Measurements from ENCODE around the gene DCDC2B. TPM values are rescaled to one million over a fixed set of nuclear protein-coding genes. Genes with fewer than 3 reads are reported as not detected.

DCDC2B gene
- total and polyA plus RNA-seq, 2 donors from 2014 or later = not detected

DNA sequence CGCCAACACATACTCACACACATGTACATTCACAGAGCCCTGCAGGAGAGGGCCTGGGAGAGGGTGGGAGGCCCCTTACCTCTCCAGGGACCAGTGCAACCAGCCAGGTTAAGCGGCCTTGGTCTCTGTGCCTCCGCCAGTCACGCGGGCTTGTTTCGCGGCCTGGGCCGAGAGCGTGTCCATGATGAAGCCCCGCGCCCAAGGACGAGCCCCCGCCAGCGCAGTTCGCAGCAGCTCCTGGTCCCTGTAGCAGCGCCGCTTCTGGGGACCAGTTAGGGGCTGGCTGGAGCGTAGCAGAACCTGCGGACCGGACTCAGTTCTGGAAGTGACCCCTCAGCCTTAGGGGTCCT is 30.9 kb downstream of the DCDC2B start:
- no peaks in the 10 kb centered on the region for H3K36me3 ChIP-seq (ENCODE audit: control insufficient read depth in 2 of 3, insufficient read depth in 3 of 3, low read length in 3 of 3)
- TF ChIP-seq, protein P1, sequence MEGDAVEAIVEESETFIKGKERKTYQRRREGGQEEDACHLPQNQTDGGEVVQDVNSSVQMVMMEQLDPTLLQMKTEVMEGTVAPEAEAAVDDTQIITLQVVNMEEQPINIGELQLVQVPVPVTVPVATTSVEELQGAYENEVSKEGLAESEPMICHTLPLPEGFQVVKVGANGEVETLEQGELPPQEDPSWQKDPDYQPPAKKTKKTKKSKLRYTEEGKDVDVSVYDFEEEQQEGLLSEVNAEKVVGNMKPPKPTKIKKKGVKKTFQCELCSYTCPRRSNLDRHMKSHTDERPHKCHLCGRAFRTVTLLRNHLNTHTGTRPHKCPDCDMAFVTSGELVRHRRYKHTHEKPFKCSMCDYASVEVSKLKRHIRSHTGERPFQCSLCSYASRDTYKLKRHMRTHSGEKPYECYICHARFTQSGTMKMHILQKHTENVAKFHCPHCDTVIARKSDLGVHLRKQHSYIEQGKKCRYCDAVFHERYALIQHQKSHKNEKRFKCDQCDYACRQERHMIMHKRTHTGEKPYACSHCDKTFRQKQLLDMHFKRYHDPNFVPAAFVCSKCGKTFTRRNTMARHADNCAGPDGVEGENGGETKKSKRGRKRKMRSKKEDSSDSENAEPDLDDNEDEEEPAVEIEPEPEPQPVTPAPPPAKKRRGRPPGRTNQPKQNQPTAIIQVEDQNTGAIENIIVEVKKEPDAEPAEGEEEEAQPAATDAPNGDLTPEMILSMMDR (IDR thresholded peaks at IDR 0.05; ENCODE audit: borderline replicate concordance, extremely low read depth, insufficient read depth) = no peak
- H3K9ac ChIP-seq (ENCODE audit: low read length in 3 of 3) = peak overlapping the region in 2 of 3 donors; percentile 32 to 84
- peak overlapping the region in 2 of 3 donors; percentile 1 to 81 for H3K4me3 ChIP-seq (ENCODE audit: low read length in 3 of 3)
- DNase-seq = peak; percentile 51 to 77 (median 59)
- no peaks in the 10 kb centered on the region for H3K27me3 ChIP-seq (ENCODE audit: control insufficient read depth, insufficient read depth, low read length)
- no peak for FAIRE-seq
- intact Hi-C loops (cut with DNase I) = no loop called here
- peaks cover 0 to 7% (median 0%) of the 10 kb centered on the region in 3 donors for H3K4me1 ChIP-seq (ENCODE audit: control insufficient read depth in 2 of 3, insufficient read depth in 2 of 3, low read depth in 1 of 3, low read length in 3 of 3)
- H3K9me3 ChIP-seq (ENCODE audit: control insufficient read depth in 2 of 3, insufficient read depth in 1 of 3, low read length in 3 of 3) = no peaks in the 10 kb centered on the region
- peak overlapping the region; percentile 80 to 91 for H3K27ac ChIP-seq (ENCODE audit: low read depth in 2 of 2, low read length in 2 of 2)

DNA sequence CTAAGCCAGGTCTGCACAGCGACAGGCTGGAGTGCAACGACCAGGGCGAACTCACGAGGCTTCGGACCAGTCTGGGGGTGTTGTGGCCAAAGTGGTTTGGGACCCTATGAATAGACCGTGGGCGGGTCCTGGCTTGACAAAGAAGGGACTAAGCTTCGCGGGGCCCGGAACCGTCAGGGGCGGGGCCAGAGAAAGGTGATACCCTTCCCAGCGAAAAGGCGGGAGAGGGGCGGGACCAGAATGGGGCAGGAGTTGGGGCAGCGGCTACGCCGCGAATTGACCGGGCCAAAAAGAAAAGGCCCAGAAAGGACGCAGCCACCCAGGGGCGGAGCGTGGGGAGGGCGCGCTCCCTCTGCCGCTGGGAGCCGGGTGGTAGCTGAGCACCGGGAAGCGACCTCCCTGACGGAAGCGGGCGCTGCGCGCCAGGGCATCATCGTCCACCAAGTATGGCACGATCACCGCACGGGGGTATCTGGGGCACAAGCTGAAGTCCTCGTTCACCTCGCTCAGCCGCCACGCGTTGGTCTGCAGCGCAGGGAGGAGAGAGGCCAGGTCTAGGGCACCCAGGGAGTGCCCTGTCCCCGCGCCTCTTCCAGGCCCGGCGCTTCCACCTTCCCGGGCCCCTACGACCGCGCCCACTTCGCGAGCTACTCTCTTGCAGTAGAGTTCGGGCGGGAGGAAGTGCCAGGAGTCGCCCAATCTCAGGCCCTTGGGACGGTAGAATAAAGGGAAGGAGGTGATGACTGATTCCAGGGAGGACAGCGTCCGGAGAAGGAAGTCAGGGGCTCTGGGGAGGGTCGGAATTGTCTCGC is 31.5 kb downstream of the DCDC2B start:
- peak overlapping the region; percentile 82 to 91 for H3K27ac ChIP-seq (ENCODE audit: low read depth in 2 of 2, low read length in 2 of 2)
- H3K36me3 ChIP-seq (ENCODE audit: control insufficient read depth in 2 of 3, insufficient read depth in 3 of 3, low read length in 3 of 3) = no peaks in the 10 kb centered on the region
- no peaks in the 10 kb centered on the region for H3K27me3 ChIP-seq (ENCODE audit: control insufficient read depth, insufficient read depth, low read length)
- FAIRE-seq (no peak), DNase-seq (peak; percentile 91 to 94 (median 93))
- peak overlapping the region; percentile 63 to 81 (median 67) for H3K4me3 ChIP-seq (ENCODE audit: low read length in 3 of 3)
- no peaks in the 10 kb centered on the region for H3K9me3 ChIP-seq (ENCODE audit: control insufficient read depth in 2 of 3, insufficient read depth in 1 of 3, low read length in 3 of 3)
- intact Hi-C loops (cut with DNase I) = no loop called here
- peaks cover 0 to 7% (median 0%) of the 10 kb centered on the region in 3 donors for H3K4me1 ChIP-seq (ENCODE audit: control insufficient read depth in 2 of 3, insufficient read depth in 2 of 3, low read depth in 1 of 3, low read length in 3 of 3)
- TF ChIP-seq, protein P1 (IDR thresholded peaks at IDR 0.05; ENCODE audit: borderline replicate concordance, extremely low read depth, insufficient read depth) = peak; percentile 22
- peak overlapping the region; percentile 39 to 84 (median 81) for H3K9ac ChIP-seq (ENCODE audit: low read length in 3 of 3)

DNA sequence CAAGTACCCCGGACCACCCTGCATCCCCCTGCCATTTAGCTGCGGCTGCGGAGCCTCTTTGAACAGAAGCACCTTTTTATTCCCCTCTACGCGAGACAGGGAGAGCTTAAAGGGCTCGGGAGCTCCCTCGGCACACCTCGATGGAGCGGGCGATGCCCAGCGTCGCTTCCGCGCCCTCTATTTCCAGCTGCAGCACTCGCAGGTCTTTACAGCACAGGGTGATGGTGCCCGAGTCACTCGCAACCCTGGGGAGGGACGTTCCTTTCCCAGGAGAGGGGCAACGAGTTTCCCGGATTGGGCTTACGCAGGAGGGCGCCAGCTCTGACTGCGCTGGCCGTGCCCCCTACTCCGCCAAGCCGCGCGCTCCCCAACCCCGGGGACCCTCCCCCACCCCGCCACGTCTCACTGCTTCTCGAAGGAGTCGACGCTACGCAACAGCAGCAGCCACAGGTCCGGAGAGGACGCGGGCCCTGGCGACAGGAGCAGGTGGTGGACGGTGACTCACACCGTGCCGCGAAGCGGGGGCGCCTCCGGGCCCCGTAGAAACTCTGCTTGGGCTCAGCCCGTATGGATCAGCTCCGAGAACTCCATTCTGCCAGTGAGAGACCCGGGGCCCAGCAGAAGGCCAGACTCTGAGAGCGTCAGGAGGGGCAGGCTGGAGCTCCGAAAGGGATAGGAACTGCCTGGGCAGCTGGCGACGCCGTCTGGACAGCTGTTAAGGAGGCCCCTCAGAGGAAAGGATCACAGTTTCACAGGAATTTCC is 32.3 kb downstream of the DCDC2B start:
- TF ChIP-seq, protein P1 (IDR thresholded peaks at IDR 0.05; ENCODE audit: borderline replicate concordance, extremely low read depth, insufficient read depth) = no peak
- FAIRE-seq = no peak
- H3K9me3 ChIP-seq (ENCODE audit: control insufficient read depth in 2 of 3, insufficient read depth in 1 of 3, low read length in 3 of 3) = no peaks in the 10 kb centered on the region
- H3K4me3 ChIP-seq (ENCODE audit: low read length in 3 of 3) = peak overlapping the region; percentile 63 to 81 (median 67)
- no peaks in the 10 kb centered on the region for H3K27me3 ChIP-seq (ENCODE audit: control insufficient read depth, insufficient read depth, low read length)
- peaks cover 0 to 7% (median 0%) of the 10 kb centered on the region in 3 donors for H3K4me1 ChIP-seq (ENCODE audit: control insufficient read depth in 2 of 3, insufficient read depth in 2 of 3, low read depth in 1 of 3, low read length in 3 of 3)
- peak; percentile 81 to 91 (median 88) for DNase-seq
- H3K36me3 ChIP-seq (ENCODE audit: control insufficient read depth in 2 of 3, insufficient read depth in 3 of 3, low read length in 3 of 3) = no peaks in the 10 kb centered on the region
- intact Hi-C loops (cut with DNase I) = no loop called here
- H3K27ac ChIP-seq (ENCODE audit: low read depth in 2 of 2, low read length in 2 of 2) = peak overlapping the region; percentile 82 to 91
- peak overlapping the region; percentile 39 to 90 (median 84) for H3K9ac ChIP-seq (ENCODE audit: low read length in 3 of 3)

Measured in kidney (tissue), 14 donors.